Calu3 (cell line): Measurements from ENCODE around the gene LZTFL1. TPM values are rescaled to one million over a fixed set of nuclear protein-coding genes. Genes with fewer than 3 reads are reported as not detected.

Experiments used
- BruUV-seq: library from RNA; stranded (reverse); fragments of 400-500 nt; replicated peaks from 2 replicates; lab custom pipeline; 2021; lab: Mats Ljungman, UMichigan
- CTCF ChIA-PET: fragments of 300-600 bp; sonication (Branson Sonifier 250); formaldehyde crosslinking; loops from one replicate; lab custom pipeline; 2022; ENCODE audit warnings: antibody characterized with exemption; lab: Charles Lee
- DNase-seq: peaks from one replicate; pipeline ENCODE4 v3.0.0; 2022
- H3K27ac Mint-ChIP-seq: one replicate; pipeline ENCODE4 v1.8.0; 2022; ENCODE audit warnings: mixed read lengths; ENCODE audit not compliant: unreplicated experiment
- H3K27me3 Mint-ChIP-seq: one replicate; pipeline ENCODE4 v1.8.0; 2022; ENCODE audit warnings: mixed read lengths; ENCODE audit not compliant: unreplicated experiment
- H3K36me3 Mint-ChIP-seq: one replicate; pipeline ENCODE4 v1.8.0; 2022; ENCODE audit warnings: mild to moderate bottlenecking, moderate library complexity, mixed read lengths; ENCODE audit not compliant: insufficient read depth, unreplicated experiment
- H3K4me1 Mint-ChIP-seq: one replicate; pipeline ENCODE4 v1.8.0; 2022; ENCODE audit warnings: mild to moderate bottlenecking, low read depth, mixed read lengths; ENCODE audit not compliant: unreplicated experiment
- H3K4me3 Mint-ChIP-seq: one replicate; pipeline ENCODE4 v1.8.0; 2022; ENCODE audit warnings: mild to moderate bottlenecking, low read depth, moderate library complexity, mixed read lengths; ENCODE audit not compliant: unreplicated experiment
- H3K9me3 Mint-ChIP-seq: one replicate; pipeline ENCODE4 v1.8.0; 2022; ENCODE audit warnings: low read depth, mixed read lengths; ENCODE audit not compliant: unreplicated experiment
- CTCF ChIP-seq: fragments of 200-600 bp; IDR thresholded peaks from one replicate; pipeline ENCODE4 v1.8.0; 2022; ENCODE audit warnings: antibody characterized with exemption; ENCODE audit not compliant: unreplicated experiment
- intact Hi-C: fragments of 100-400 bp; cut with micrococcal nuclease; formaldehyde crosslinking; loops from one replicate; pipeline ENCODE4 v1.10.0; 2022; ENCODE audit not compliant: unreplicated experiment
- total RNA-seq: library from RNA; stranded (reverse); gene quantifications from 2 replicates; pipeline ENCODE4 v1.2.3, GENCODE V29; 2022

LZTFL1 gene
- total RNA-seq, 1 experiment from 2014 or later: 12.7 TPM

- no peak for DNase-seq
- H3K4me3 Mint-ChIP-seq: no peak overlapping the region
- no peak for TF ChIP-seq CTCF
- intact Hi-C loops: no loop called here
- no peaks in the 10 kb centered on the region for H3K9me3 Mint-ChIP-seq
- no peaks in the 10 kb centered on the region for H3K4me1 Mint-ChIP-seq
- no peaks in the 10 kb centered on the region for H3K27me3 Mint-ChIP-seq
- no peak overlapping the region for H3K27ac Mint-ChIP-seq
- CTCF ChIA-PET: interaction anchor here (0.6 kb wide), 2 partner anchors 194 to 465 kb away, joined by 3 to 4 read pairs; no protein-coding TSS in a partner anchor
- BruUV-seq: no TSS peak
- H3K36me3 Mint-ChIP-seq: no peaks in the 10 kb centered on the region
These were observed 34.8 kb downstream of the LZTFL1 start for GRCh38 chr3:45807133-45807532.

- TF ChIP-seq CTCF: no peak
- H3K4me3 Mint-ChIP-seq: no peak overlapping the region
- intact Hi-C loops: no loop called here
- no peaks in the 10 kb centered on the region for H3K36me3 Mint-ChIP-seq
- no TSS peak for BruUV-seq
- no peaks in the 10 kb centered on the region for H3K4me1 Mint-ChIP-seq
- H3K9me3 Mint-ChIP-seq: no peaks in the 10 kb centered on the region
- no peak overlapping the region for H3K27ac Mint-ChIP-seq
- CTCF ChIA-PET: interaction anchor here (0.7 to 1.0 kb wide), 2 partner anchors 12 to 27 kb away, joined by 3 to 4 read pairs; no protein-coding TSS in a partner anchor
- no peak for DNase-seq
- no peaks in the 10 kb centered on the region for H3K27me3 Mint-ChIP-seq
These were observed 35.8 kb downstream of the LZTFL1 start for GRCh38 chr3:45806072-45806471.

- no peak for DNase-seq
- intact Hi-C loops: no loop called here
- Mint-ChIP-seq H3K36me3 (no peaks in the 10 kb centered on the region), H3K27ac (no peak overlapping the region), H3K27me3 (peaks cover 2% of the 10 kb centered on the region), H3K4me3 (no peak overlapping the region), H3K4me1 (peaks cover 6% of the 10 kb centered on the region), H3K9me3 (no peaks in the 10 kb centered on the region)
- no peak for TF ChIP-seq CTCF
- CTCF ChIA-PET: no interaction called here
- BruUV-seq: no TSS peak
These were observed 38.5 kb downstream of the LZTFL1 start for GRCh38 chr3:45803252-45803935.

GRCh38 chr3:45802146-45802545, 39.8 kb downstream of the LZTFL1 start:
- Mint-ChIP-seq H3K9me3 (no peaks in the 10 kb centered on the region), H3K4me1 (peaks cover 6% of the 10 kb centered on the region), H3K27me3 (peaks cover 14% of the 10 kb centered on the region), H3K27ac (no peak overlapping the region), H3K4me3 (no peak overlapping the region), H3K36me3 (no peaks in the 10 kb centered on the region)
- CTCF ChIA-PET: no interaction called here
- intact Hi-C loops: no loop called here
- no peak for TF ChIP-seq CTCF
- BruUV-seq: no TSS peak
- DNase-seq: no peak
